Measurements from ENCODE around the gene UGCG. TPM values are rescaled to one million over a fixed set of nuclear protein-coding genes. Genes with fewer than 3 reads are reported as not detected.

Gene UGCG
- total RNA-seq, 1 donor from 2014 or later: 33.1 TPM

DNA sequence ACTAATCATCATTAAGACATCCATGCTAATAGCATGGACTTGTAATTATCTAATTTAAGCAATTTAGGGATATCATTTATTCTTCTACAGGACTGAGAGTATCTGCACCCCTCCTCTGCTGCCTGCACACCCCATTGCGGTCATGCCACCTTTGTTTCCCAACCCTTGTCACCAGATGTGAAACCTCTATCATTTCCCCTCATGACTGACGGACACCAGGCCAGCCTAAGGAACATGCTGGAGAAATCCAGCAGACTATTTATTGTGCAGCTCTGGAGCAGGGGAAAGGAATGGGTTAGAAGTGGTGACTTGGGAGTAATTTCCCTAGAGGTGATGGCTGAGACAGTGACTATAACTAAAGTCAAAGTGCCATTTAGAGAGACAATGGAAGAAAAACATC, 40.7 kb downstream of the UGCG start:
- Histone ChIP-seq H3K27me3 (no peaks in the 10 kb centered on the region), H3K4me1 (peaks cover 15% of the 10 kb centered on the region), H3K27ac (no peak overlapping the region), H3K36me3 (peaks cover 3 to 32% of the 10 kb centered on the region in 2 donors), H3K9me3 (no peaks in the 10 kb centered on the region), H3K4me3 (no peak overlapping the region)
- DNase-seq (ENCODE audit: extremely low spot score in 2 of 2): no peak
- intact Hi-C loops (cut with DNase I): no loop called here
- TF ChIP-seq, protein P1, sequence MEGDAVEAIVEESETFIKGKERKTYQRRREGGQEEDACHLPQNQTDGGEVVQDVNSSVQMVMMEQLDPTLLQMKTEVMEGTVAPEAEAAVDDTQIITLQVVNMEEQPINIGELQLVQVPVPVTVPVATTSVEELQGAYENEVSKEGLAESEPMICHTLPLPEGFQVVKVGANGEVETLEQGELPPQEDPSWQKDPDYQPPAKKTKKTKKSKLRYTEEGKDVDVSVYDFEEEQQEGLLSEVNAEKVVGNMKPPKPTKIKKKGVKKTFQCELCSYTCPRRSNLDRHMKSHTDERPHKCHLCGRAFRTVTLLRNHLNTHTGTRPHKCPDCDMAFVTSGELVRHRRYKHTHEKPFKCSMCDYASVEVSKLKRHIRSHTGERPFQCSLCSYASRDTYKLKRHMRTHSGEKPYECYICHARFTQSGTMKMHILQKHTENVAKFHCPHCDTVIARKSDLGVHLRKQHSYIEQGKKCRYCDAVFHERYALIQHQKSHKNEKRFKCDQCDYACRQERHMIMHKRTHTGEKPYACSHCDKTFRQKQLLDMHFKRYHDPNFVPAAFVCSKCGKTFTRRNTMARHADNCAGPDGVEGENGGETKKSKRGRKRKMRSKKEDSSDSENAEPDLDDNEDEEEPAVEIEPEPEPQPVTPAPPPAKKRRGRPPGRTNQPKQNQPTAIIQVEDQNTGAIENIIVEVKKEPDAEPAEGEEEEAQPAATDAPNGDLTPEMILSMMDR (IDR thresholded peaks at IDR 0.05): no peak

GRCh38 chr9:111937781-111938426, 41.3 kb downstream of the UGCG start:
- no peak for TF ChIP-seq POLR2A (IDR thresholded peaks at IDR 0.05)
- TF ChIP-seq, protein P1 (IDR thresholded peaks at IDR 0.05): no peak
- no peak for TF ChIP-seq POLR2AphosphoS5 (IDR thresholded peaks at IDR 0.05; ENCODE audit: insufficient read depth in 1 of 2, low read depth in 1 of 2)
- intact Hi-C loops (cut with DNase I): no loop called here
- H3K27ac ChIP-seq: no peak overlapping the region
- DNase-seq (ENCODE audit: extremely low spot score in 2 of 2): no peak
- H3K36me3 ChIP-seq: peaks cover under 1 to 26% of the 10 kb centered on the region in 2 donors
- no peaks in the 10 kb centered on the region for H3K9me3 ChIP-seq
- H3K4me1 ChIP-seq: peaks cover 15% of the 10 kb centered on the region
- H3K4me3 ChIP-seq: no peak overlapping the region
- H3K27me3 ChIP-seq: no peaks in the 10 kb centered on the region

GRCh38 chr9:111938427-111938800, 41.8 kb downstream of the UGCG start:
- H3K36me3 ChIP-seq: peaks cover 0 to 21% of the 10 kb centered on the region in 2 donors
- peaks cover 15% of the 10 kb centered on the region for H3K4me1 ChIP-seq
- no peaks in the 10 kb centered on the region for H3K27me3 ChIP-seq
- no peak overlapping the region for H3K4me3 ChIP-seq
- DNase-seq (ENCODE audit: extremely low spot score in 2 of 2): no peak
- H3K9me3 ChIP-seq: no peaks in the 10 kb centered on the region
- TF ChIP-seq, protein P1 (IDR thresholded peaks at IDR 0.05): no peak
- TF ChIP-seq POLR2A (IDR thresholded peaks at IDR 0.05) (no peak), POLR2AphosphoS5 (IDR thresholded peaks at IDR 0.05; ENCODE audit: insufficient read depth in 1 of 2, low read depth in 1 of 2) (no peak)
- intact Hi-C loops (cut with DNase I): no loop called here
- H3K27ac ChIP-seq: no peak overlapping the region

GRCh38 chr9:111939322-111939721, 42.7 kb downstream of the UGCG start:
- H3K9me3 ChIP-seq: no peaks in the 10 kb centered on the region
- no peak overlapping the region for H3K4me3 ChIP-seq
- peaks cover 15% of the 10 kb centered on the region for H3K4me1 ChIP-seq
- TF ChIP-seq POLR2AphosphoS5 (IDR thresholded peaks at IDR 0.05; ENCODE audit: insufficient read depth in 1 of 2, low read depth in 1 of 2) (no peak), POLR2A (IDR thresholded peaks at IDR 0.05) (no peak)
- TF ChIP-seq, protein P1 (IDR thresholded peaks at IDR 0.05): no peak
- no peaks in the 10 kb centered on the region for H3K27me3 ChIP-seq
- H3K36me3 ChIP-seq: peaks cover 0 to 12% of the 10 kb centered on the region in 2 donors
- intact Hi-C loops (cut with DNase I): no loop called here
- H3K27ac ChIP-seq: no peak overlapping the region
- DNase-seq (ENCODE audit: extremely low spot score in 2 of 2): no peak

- intact Hi-C loops (cut with DNase I): no loop called here
- H3K27me3 ChIP-seq: no peaks in the 10 kb centered on the region
- no peaks in the 10 kb centered on the region for H3K36me3 ChIP-seq
- no peaks in the 10 kb centered on the region for H3K9me3 ChIP-seq
- peaks cover 15% of the 10 kb centered on the region for H3K4me1 ChIP-seq
- no peak for DNase-seq (ENCODE audit: extremely low spot score in 2 of 2)
- no peak for TF ChIP-seq POLR2A (IDR thresholded peaks at IDR 0.05)
- TF ChIP-seq, protein P1 (IDR thresholded peaks at IDR 0.05): no peak
- TF ChIP-seq POLR2AphosphoS5 (IDR thresholded peaks at IDR 0.05; ENCODE audit: insufficient read depth in 1 of 2, low read depth in 1 of 2): no peak
- H3K27ac ChIP-seq: no peak overlapping the region
- no peak overlapping the region for H3K4me3 ChIP-seq
Observed at GRCh38 chr9:111940697-111941096, 44.1 kb downstream of the UGCG start.
